ENCODE results near the gene FGF12. TPM values are rescaled to one million over a fixed set of nuclear protein-coding genes. Genes with fewer than 3 reads are reported as not detected.

Gene FGF12
- polyA plus RNA-seq, 2 of the 4 experiments (the other 2 are of a cell fraction), result 0.63 to 1.1 TPM

- H3K9me3 ChIP-seq, result no peaks in the 10 kb centered on the region
- H3K4me3 ChIP-seq, result no peak overlapping the region
- TF ChIP-seq HES2 (IDR thresholded peaks at IDR 0.05), result no peak
- H3K4me2 ChIP-seq, result no peak overlapping the region
- WGBS (ENCODE audit: missing lambda C conversion rate), result 35% methylated on average over 4 of the region's 4 CpGs
- ATAC-seq, result no peak
- FAIRE-seq, result no peak
- POLR2A ChIA-PET, result no interaction called here
- CTCF ChIA-PET, result interaction anchor here (0.6 kb wide), 1 partner anchor 74 kb away, joined by 3 read pairs; no protein-coding TSS in a partner anchor
- no peak for DNase-seq (ENCODE audit: low read depth in 1 of 2, low spot score in 1 of 2)
- H3K4me1 ChIP-seq, result no peaks in the 10 kb centered on the region
- H3K27ac ChIP-seq, result no peak overlapping the region
These were observed 119.5 kb downstream of the FGF12 start for GRCh38 chr3:192607798-192608197.

GRCh38 chr3:192597913-192598312 lies 129.4 kb downstream of the FGF12 start:
- no peak overlapping the region for H3K4me2 ChIP-seq
- H3K9me3 ChIP-seq, result no peaks in the 10 kb centered on the region
- FAIRE-seq (no peak), DNase-seq (ENCODE audit: low read depth in 1 of 2, low spot score in 1 of 2) (no peak), ATAC-seq (no peak)
- H3K4me3 ChIP-seq, result no peak overlapping the region
- H3K27ac ChIP-seq, result no peak overlapping the region
- CTCF ChIA-PET, result interaction anchor here (0.6 kb wide), 1 partner anchor 423 kb away, joined by 3 read pairs; no protein-coding TSS in a partner anchor
- H3K4me1 ChIP-seq, result no peaks in the 10 kb centered on the region
- no peak for TF ChIP-seq HDAC2 (IDR thresholded peaks at IDR 0.05)
- no peak for TF ChIP-seq FOXS1 (CRISPR knock-in tag; IDR thresholded peaks at IDR 0.05)
- no peak for TF ChIP-seq CEBPB (IDR thresholded peaks at IDR 0.05)
- TF ChIP-seq KDM1A (IDR thresholded peaks at IDR 0.05; ENCODE audit: low read depth), result no peak
- no peak for TF ChIP-seq EP300 (IDR thresholded peaks at IDR 0.05)
- TF ChIP-seq RAD21 (conservative IDR thresholded peaks at IDR 0.05 in 1 of 2, IDR thresholded peaks at IDR 0.05 in 1 of 2), result no peak
- no peak for TF ChIP-seq PHF8 (IDR thresholded peaks at IDR 0.05; ENCODE audit: borderline replicate concordance, low read depth)
- TF ChIP-seq NR3C1 (IDR thresholded peaks at IDR 0.05), result no peak
- no peak for TF ChIP-seq HOXB5 (CRISPR knock-in tag; IDR thresholded peaks at IDR 0.05)
- no peak for TF ChIP-seq E2F6 (IDR thresholded peaks at IDR 0.05; ENCODE audit: borderline replicate concordance, low read depth)
- TF ChIP-seq NFE2L2 (conservative IDR thresholded peaks at IDR 0.05; ENCODE audit: low read length), result no peak
- no peak for TF ChIP-seq BHLHE40 (IDR thresholded peaks at IDR 0.05; ENCODE audit: low read depth, low read length)
- TF ChIP-seq NPAS2 (CRISPR knock-in tag; IDR thresholded peaks at IDR 0.05; ENCODE audit: borderline replicate concordance), result no peak
- no peak for TF ChIP-seq USF2 (IDR thresholded peaks at IDR 0.05)
- TF ChIP-seq RFX5 (IDR thresholded peaks at IDR 0.05), result no peak
- TF ChIP-seq KDM5A (IDR thresholded peaks at IDR 0.05), result no peak
- no peak for TF ChIP-seq HOXA7 (CRISPR knock-in tag; IDR thresholded peaks at IDR 0.05)
- 45% methylated on average over 2 of the region's 2 CpGs for WGBS (ENCODE audit: missing lambda C conversion rate)
- POLR2A ChIA-PET, result no interaction called here

- Histone ChIP-seq H3K4me2 (no peak overlapping the region), H3K4me3 (no peak overlapping the region), H3K4me1 (no peaks in the 10 kb centered on the region), H3K9me3 (no peaks in the 10 kb centered on the region), H3K27ac (no peak overlapping the region)
- no peak for FAIRE-seq
- no peak for DNase-seq (ENCODE audit: low read depth in 1 of 2, low spot score in 1 of 2)
- ChIA-PET CTCF (interaction anchor here (0.6 kb wide), 1 partner anchor 423 kb away, joined by 3 read pairs; no protein-coding TSS in a partner anchor), POLR2A (no interaction called here)
- TF ChIP-seq JUN (IDR thresholded peaks at IDR 0.05) (no peak), ZC3H11A (IDR thresholded peaks at IDR 0.05) (no peak), EHMT2 (IDR thresholded peaks at IDR 0.05; ENCODE audit: low read depth) (no peak), MAZ (IDR thresholded peaks at IDR 0.05; ENCODE audit: borderline replicate concordance, low read depth, low read length) (no peak), TFCP2L1 (CRISPR knock-in tag; IDR thresholded peaks at IDR 0.05) (no peak), KDM5A (IDR thresholded peaks at IDR 0.05) (no peak), HOXA7 (CRISPR knock-in tag; IDR thresholded peaks at IDR 0.05) (no peak), CHD4 (IDR thresholded peaks at IDR 0.05; ENCODE audit: borderline replicate concordance) (no peak), HEYL (CRISPR knock-in tag; IDR thresholded peaks at IDR 0.05) (no peak), NPAS2 (CRISPR knock-in tag; IDR thresholded peaks at IDR 0.05; ENCODE audit: borderline replicate concordance) (no peak), BCL3 (IDR thresholded peaks at IDR 0.05) (no peak)
- 6% methylated on average over 2 of the region's 2 CpGs for WGBS (ENCODE audit: missing lambda C conversion rate)
- ATAC-seq, result no peak
These were observed 129.8 kb downstream of the FGF12 start for GRCh38 chr3:192597506-192597905.

Data from A549 (cell line).